Adrenal gland (tissue), 5 donors: ENCODE data around the gene TMBIM6.

ENCODE experiments used
- CTCF ChIP-seq, 6 experiments: fragments of 450-650 bp in 4 of 6; fragments of 200-600 bp in 2 of 6; sonication (generic) in 1 of 6; IDR thresholded peaks; 1 replicate in 5 of 6; 2 replicates in 1 of 6; pipeline versions ENCODE4 v1.5.1 to v1.8.0; 2016 to 2021; ENCODE audit warnings: antibody characterized with exemption in 6 of 6, mild to moderate bottlenecking in 2 of 6, moderate library complexity in 1 of 6
- POLR2A ChIP-seq, 2 donors: fragments of 450-650 bp; IDR thresholded peaks; one replicate each; pipeline ENCODE4 v1.6.1; 2017; ENCODE audit warnings: antibody characterized with exemption in 2 of 2, mild to moderate bottlenecking in 2 of 2, moderate library complexity in 1 of 2
- donor health status: DM: no; HTN: no; CAD: no.

DNA sequence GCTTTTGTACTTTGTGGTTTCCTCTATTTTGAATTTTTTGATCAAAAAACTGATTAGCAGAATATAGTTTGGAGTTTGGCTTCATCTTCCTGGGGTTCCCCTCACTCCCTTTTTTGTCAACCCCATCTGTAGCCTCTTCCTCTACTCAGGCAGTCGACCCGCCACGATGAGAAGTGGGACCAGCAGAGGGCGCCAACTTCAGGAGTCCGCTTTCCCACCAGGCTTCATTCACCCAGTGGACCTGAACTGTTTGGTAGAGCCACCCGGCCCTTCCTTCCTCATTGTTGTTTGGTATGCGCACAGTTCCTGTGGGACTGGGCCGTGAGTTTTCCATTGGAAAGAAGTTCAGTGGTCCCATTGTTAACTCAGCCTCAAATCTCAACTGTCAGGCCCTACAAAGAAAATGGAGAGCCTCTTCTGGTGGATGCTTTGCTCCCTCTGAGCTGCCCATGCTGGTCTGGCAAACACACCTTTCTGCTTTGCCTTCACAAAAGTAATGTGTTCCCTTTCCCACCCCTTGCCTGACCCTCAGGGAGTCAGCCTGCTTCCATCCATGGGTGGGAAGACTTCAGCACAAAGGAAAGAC, 21.7 kb downstream of the TMBIM6 start:
- TF ChIP-seq CTCF (IDR thresholded peaks at IDR 0.05) (peak; percentile 43 to 62 (median 52)), POLR2A (IDR thresholded peaks at IDR 0.05) (no peak)
